Keratinocyte (primary cell): ENCODE data around the gene PRR20B. TPM values are rescaled to one million over a fixed set of nuclear protein-coding genes. Genes with fewer than 3 reads are reported as not detected.

ENCODE experiments used
- DNase-seq: peaks from one replicate; pipeline ENCODE4 v3.0.0-alpha.2; 2011; ENCODE audit warnings: low read depth, missing footprints, low spot score
- FAIRE-seq: peaks from 2 replicates; lab custom pipeline; 2011; peaks lifted over from hg19 to GRCh38; lab: Jason Lieb, UNC
- H2AFZ ChIP-seq: 2 replicates; pipeline ENCODE4 v1.6.0; 2012; ENCODE audit warnings: low read length, control low read depth, inconsistent platforms; ENCODE audit not compliant: control insufficient read depth
- H3K27ac ChIP-seq: 2 replicates; pipeline ENCODE4 v1.5.1; 2011; ENCODE audit warnings: low read length; ENCODE audit not compliant: control insufficient read depth, insufficient read depth
- H3K27me3 ChIP-seq: 3 replicates; pipeline ENCODE4 v1.6.0; 2011; ENCODE audit warnings: low read length; ENCODE audit not compliant: control insufficient read depth, insufficient read depth; ENCODE audit errors: extremely low read depth
- H3K36me3 ChIP-seq, 2 experiments: 2 replicates in 1 of 2; 3 replicates in 1 of 2; pipeline ENCODE4 v1.5.1; 2011; ENCODE audit warnings: low read length in 2 of 2, mild to moderate bottlenecking in 1 of 2; ENCODE audit not compliant: control insufficient read depth in 2 of 2, insufficient read depth in 2 of 2; ENCODE audit errors: extremely low read depth in 1 of 2
- H3K4me1 ChIP-seq: 3 replicates; pipeline ENCODE4 v1.5.1; 2011; ENCODE audit warnings: low read length; ENCODE audit not compliant: control insufficient read depth, insufficient read depth; ENCODE audit errors: extremely low read depth
- H3K4me2 ChIP-seq: 3 replicates; pipeline ENCODE4 v1.6.0; 2011; ENCODE audit warnings: low read depth, low read length; ENCODE audit not compliant: control insufficient read depth, insufficient read depth; ENCODE audit errors: extremely low read depth
- H3K4me3 ChIP-seq, 3 experiments: fragments of 200-600 bp in 1 of 3; sonication (generic) in 1 of 3; 2 replicates in 2 of 3; 3 replicates in 1 of 3; pipeline ENCODE4 v1.5.1; 2011 to 2016; ENCODE audit warnings: low read length in 3 of 3, mild to moderate bottlenecking in 3 of 3, control low read depth in 2 of 3, inconsistent platforms in 1 of 3, low read depth in 1 of 3, mixed read lengths in 1 of 3, mixed run types in 1 of 3, moderate library complexity in 1 of 3; ENCODE audit not compliant: control insufficient read depth in 2 of 3, insufficient read depth in 2 of 3; ENCODE audit errors: extremely low read depth in 1 of 3
- H3K79me2 ChIP-seq: 2 replicates; pipeline ENCODE4 v1.6.0; 2012; ENCODE audit warnings: low read length; ENCODE audit not compliant: control insufficient read depth, insufficient read depth
- H3K9ac ChIP-seq: 3 replicates; pipeline ENCODE4 v1.6.0; 2011; ENCODE audit warnings: low read length; ENCODE audit not compliant: control insufficient read depth, insufficient read depth; ENCODE audit errors: extremely low read depth
- H3K9me1 ChIP-seq: 3 replicates; pipeline ENCODE4 v1.6.0; 2011; ENCODE audit warnings: low read length; ENCODE audit not compliant: control insufficient read depth, insufficient read depth; ENCODE audit errors: extremely low read depth
- H3K9me3 ChIP-seq: 2 replicates; pipeline ENCODE4 v1.5.1; 2012; ENCODE audit warnings: low read depth, low read length; ENCODE audit not compliant: control insufficient read depth
- H4K20me1 ChIP-seq: 3 replicates; pipeline ENCODE4 v1.6.0; 2011; ENCODE audit warnings: low read length; ENCODE audit not compliant: control insufficient read depth, insufficient read depth; ENCODE audit errors: extremely low read depth
- EZH2 ChIP-seq: IDR thresholded peaks from one replicate; pipeline ENCODE4 v1.6.1; 2012; ENCODE audit warnings: inconsistent platforms, mild to moderate bottlenecking, low read length, moderate library complexity
- dilution Hi-C: fragments of 300-500 bp; cut with MboI; formaldehyde crosslinking; loops from one replicate; pipeline ENCODE4 v1.7.0; 2020; ENCODE audit warnings: low sequenced_read_pairs; ENCODE audit not compliant: extremely low pct_ligation_motif_present
- polyA plus RNA-seq, 5 experiments: library from polyadenylated mRNA; depleted of rRNA in 3 of 5; stranded (reverse) in 3 of 5; stranded (forward) in 1 of 5; unstranded in 1 of 5; fragments of >200 nt; gene quantifications; 1 replicate in 1 of 5; 2 replicates in 3 of 5; 3 replicates in 1 of 5; pipeline versions ENCODE4 v1.2.1 to v1.2.3, GENCODE V29; 2011 to 2012; ENCODE audit warnings: missing spikeins in 2 of 5, low read depth in 1 of 5, low replicate concordance in 1 of 5
- small RNA-seq, 3 experiments: library from RNA; depleted of rRNA; stranded (forward); fragments of <200 nt; gene quantifications; one replicate each; pipeline ENCODE3, GENCODE V24; 2012; ENCODE audit warnings: low read depth in 3 of 3, low replicate concordance in 1 of 3; ENCODE audit not compliant: insufficient read length in 3 of 3
- TF ChIP-seq, protein P1 (sequence below), 3 experiments: IDR thresholded peaks in 1 of 3; conservative IDR thresholded peaks in 1 of 3; optimal IDR thresholded peaks in 1 of 3; 2 replicates in 2 of 3; 3 replicates in 1 of 3; pipeline versions ENCODE3 to v1.5.1; 2011; ENCODE audit warnings: low read length in 3 of 3, mild to moderate bottlenecking in 3 of 3, moderate library complexity in 2 of 3, control low read depth in 1 of 3, inconsistent platforms in 1 of 3; ENCODE audit not compliant: insufficient read depth in 2 of 3; ENCODE audit errors: extremely low read depth in 1 of 3

Gene PRR20B
- polyA plus RNA-seq, 1 donor (not counting 4 experiments of a cell fraction or from before 2014, with no cell fraction given): not detected

DNA sequence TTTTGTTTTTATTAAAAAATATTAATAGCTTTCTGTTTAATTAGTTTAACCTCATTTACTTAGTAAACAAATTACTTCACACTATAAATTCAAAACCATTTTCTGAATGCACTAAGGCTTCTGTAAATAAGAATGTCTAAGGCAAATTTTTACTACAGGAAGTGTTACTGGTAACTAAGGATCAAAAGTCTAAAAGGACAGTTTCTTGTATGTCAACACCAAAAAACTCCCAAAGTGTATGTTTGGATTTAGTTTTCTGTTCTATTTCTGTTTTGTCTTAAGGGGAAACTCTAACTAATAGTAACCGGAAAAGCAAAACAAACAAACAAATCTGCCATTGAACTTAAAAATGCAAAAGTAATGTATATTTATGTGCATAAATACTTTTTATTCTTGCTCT is 44.4 kb downstream of the PRR20B start:
- Histone ChIP-seq H3K36me3 (no peaks in the 10 kb centered on the region), H4K20me1 (no peaks in the 10 kb centered on the region), H2AFZ (no peak overlapping the region), H3K9me1 (no peaks in the 10 kb centered on the region), H3K4me2 (no peak overlapping the region), H3K27me3 (no peaks in the 10 kb centered on the region), H3K79me2 (no peaks in the 10 kb centered on the region), H3K4me1 (no peaks in the 10 kb centered on the region), H3K27ac (no peak overlapping the region), H3K4me3 (no peak overlapping the region), H3K9ac (no peak overlapping the region), H3K9me3 (no peaks in the 10 kb centered on the region)
- no peak for TF ChIP-seq EZH2
- TF ChIP-seq, protein P1, sequence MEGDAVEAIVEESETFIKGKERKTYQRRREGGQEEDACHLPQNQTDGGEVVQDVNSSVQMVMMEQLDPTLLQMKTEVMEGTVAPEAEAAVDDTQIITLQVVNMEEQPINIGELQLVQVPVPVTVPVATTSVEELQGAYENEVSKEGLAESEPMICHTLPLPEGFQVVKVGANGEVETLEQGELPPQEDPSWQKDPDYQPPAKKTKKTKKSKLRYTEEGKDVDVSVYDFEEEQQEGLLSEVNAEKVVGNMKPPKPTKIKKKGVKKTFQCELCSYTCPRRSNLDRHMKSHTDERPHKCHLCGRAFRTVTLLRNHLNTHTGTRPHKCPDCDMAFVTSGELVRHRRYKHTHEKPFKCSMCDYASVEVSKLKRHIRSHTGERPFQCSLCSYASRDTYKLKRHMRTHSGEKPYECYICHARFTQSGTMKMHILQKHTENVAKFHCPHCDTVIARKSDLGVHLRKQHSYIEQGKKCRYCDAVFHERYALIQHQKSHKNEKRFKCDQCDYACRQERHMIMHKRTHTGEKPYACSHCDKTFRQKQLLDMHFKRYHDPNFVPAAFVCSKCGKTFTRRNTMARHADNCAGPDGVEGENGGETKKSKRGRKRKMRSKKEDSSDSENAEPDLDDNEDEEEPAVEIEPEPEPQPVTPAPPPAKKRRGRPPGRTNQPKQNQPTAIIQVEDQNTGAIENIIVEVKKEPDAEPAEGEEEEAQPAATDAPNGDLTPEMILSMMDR (optimal IDR thresholded peaks at IDR 0.05 in 1 of 3, IDR thresholded peaks at IDR 0.05 in 1 of 3, conservative IDR thresholded peaks at IDR 0.05 in 1 of 3; ENCODE audit: extremely low read depth in 1 of 3, insufficient read depth in 2 of 3, low read length in 3 of 3): no peak
- dilution Hi-C loops: no loop called here
- no peak for FAIRE-seq
- no peak for DNase-seq

Small RNAs within 50 kb of the gene (small RNA-seq; reads per million reads assigned to genes)
- 0 reads per million in 3 experiments for gene PRR20FP

Other genes with a start within 250 kb of the PRR20B start
- gene PRR20A, start 6.6 kb upstream of the PRR20B start, polyA plus RNA-seq: not detected in 3 replicates
- not detected in 3 replicates for gene PRR20C, start 6.6 kb downstream of the PRR20B start, polyA plus RNA-seq
- gene PRR20D, start 13.1 kb downstream of the PRR20B start, polyA plus RNA-seq: not detected in 3 replicates
- gene PRR20E, start 19.7 kb downstream of the PRR20B start, polyA plus RNA-seq: not detected in 3 replicates